Left lobe of liver (tissue), 2 donors: ENCODE results near the gene USB1. TPM values are rescaled to one million over a fixed set of nuclear protein-coding genes. Genes with fewer than 3 reads are reported as not detected.

Experiments used
- ATAC-seq: fragments of 200-7000 bp; cut with Tn5 transposase; one replicate; pipeline ENCODE4 v1.9.1; 2020; ENCODE audit warnings: mild to moderate bottlenecking, moderate library complexity
- DNase-seq: peaks from one replicate; pipeline ENCODE4 v3.0.0-alpha.2; 2020; ENCODE audit warnings: low spot score
- total RNA-seq: library from RNA; stranded (reverse); gene quantifications from one replicate; pipeline ENCODE4 v1.2.1, GENCODE V29; 2021
- donor health status: DM: no; HTN: no; CAD: no; lungs with moderate emphysema.
- donor health status: DM: no; HTN: yes; CAD: no.

USB1 gene
- total RNA-seq, 1 donor from 2014 or later = 28.4 TPM

- peak; percentile 90 for DNase-seq
These were observed 30.0 kb downstream of the USB1 start for GRCh38 chr16:58031016-58031800.

DNA sequence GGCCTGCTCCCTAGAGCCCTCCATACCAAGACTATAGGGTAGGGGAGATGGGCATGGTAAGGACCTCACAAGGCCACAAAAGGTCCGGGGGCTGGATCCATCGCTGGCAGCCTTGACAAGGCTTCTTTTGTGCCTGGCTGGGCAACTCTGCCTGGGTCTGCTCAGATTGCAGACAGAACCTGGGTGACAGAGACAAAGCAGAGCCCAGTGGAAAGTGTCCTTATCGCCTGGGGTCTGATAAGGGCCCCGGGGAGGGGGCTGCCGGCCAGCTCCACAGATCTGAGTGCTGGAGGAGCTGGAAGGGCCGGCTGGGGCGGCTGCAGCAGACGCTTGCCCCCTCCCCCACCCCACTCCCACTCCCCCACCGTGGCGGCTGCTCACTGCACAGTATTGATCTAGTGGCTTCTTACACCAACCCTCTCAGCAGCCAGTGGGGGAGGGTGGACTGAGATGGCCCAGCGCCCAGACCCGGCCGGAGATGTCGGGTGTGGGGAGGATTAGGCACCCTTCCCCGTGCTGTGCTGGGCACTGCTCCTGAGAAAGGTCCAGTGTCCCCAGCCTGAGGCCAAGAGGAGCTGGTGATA lies 31.6 kb downstream of the USB1 start:
- ATAC-seq (peak; percentile 76), DNase-seq (peak; percentile 96)

More at GRCh38 chr16:58031016-58031800, 30.0 kb downstream of the USB1 start:
- peak; percentile 29 for ATAC-seq

DNA sequence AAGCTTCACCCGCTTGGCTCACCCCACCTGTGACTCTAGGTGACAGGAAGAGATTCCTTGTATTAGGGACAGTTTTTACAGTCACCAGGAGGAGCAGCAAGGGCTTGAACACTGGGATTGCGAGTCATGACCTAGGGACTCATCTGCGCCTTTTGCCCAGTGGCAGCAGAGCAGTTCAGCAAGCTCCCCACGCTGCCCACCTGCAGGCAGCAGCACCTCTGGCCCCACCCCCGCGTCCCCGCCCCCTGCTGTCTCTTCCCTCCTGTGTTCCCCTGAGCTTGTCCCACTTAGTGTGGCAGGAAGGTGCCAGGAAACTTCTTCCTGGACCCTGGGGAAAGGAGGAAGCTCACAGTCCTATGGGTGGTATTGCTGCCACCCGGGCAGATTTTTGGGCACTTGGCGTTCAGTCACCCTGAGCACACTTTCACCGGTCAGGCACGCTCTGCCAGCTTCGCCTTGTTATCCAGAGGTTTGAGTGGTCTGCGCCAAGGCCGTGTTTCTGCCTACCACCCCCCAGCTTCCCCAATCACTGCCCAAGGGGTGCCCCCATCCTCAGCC lies 33.0 kb downstream of the USB1 start:
- ATAC-seq (no peak), DNase-seq (no peak)

DNA sequence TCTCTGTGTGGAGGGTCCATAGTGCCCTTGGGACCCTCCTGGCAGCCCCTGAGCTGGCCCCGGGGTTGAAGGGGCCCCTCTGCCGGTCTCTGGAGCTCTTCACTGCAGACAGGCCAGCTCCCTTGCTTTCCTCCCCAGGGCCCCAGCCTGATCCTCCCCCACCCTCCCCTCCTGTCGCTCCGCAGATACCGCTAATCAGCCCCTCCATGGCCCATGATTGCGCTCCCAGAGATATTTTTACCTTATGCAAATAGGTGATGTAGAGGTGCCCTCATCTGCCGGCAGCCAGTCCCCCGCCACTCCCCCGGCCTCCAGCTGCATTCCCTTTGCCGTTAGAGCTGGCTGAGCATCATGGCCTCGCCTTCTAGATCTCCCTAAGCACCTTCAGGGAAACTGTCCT lies 33.6 kb downstream of the USB1 start:
- ATAC-seq (no peak), DNase-seq (no peak)

GRCh38 chr16:58035356-58036170 lies 34.4 kb downstream of the USB1 start:
- no peak for ATAC-seq

GRCh38 chr16:58036943-58037342 lies 35.7 kb downstream of the USB1 start:
- ATAC-seq (no peak), DNase-seq (no peak)

More at GRCh38 chr16:58035356-58036170, 34.4 kb downstream of the USB1 start:
- DNase-seq = no peak

DNA sequence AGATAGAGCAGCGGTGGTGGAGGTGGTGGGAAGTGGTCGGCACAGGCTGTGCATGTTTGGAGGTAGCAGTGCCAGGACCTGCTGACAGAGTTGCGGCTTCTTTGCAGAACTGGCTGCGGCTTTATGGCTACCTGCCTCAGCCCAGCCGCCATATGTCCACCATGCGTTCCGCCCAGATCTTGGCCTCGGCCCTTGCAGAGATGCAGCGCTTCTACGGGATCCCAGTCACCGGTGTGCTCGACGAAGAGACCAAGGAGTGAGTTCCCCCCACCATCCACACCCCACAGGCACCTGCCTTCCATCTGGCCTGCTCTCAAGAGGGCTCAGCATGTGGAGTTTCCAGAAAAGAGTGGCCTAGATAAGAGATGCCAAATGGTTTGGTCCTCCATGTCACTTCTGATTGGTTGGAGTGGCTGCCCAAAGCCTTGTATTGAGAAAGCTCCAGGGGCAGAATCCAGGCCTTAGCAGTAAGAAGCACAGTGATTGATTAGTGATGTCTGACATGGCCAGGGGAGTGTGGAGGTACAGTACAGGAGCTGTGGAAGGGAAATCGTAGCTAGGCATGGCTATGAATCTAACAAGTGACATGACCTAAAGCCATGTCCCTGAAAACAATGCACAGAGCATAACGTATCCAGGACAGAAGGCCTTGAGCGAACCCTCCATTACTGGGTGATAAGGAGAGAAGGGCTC lies 36.3 kb downstream of the USB1 start:
- ATAC-seq = no peak
- no peak for DNase-seq

DNA sequence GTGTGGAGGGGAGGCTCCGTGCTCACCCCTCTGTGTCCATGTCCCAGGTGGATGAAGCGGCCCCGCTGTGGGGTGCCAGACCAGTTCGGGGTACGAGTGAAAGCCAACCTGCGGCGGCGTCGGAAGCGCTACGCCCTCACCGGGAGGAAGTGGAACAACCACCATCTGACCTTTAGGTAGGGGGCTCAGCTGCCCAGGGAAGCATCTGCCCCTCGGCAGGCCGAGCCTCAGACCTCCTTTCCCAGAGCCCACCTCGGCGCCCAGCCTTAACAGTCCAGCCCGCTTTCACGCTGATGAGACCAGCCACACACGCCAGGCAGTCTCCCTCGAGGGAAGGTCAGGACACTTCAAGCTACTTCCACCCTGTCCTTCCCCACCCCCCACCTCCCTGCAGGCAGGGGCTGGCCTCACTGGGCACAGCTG lies 37.0 kb downstream of the USB1 start:
- DNase-seq = no peak
- no peak for ATAC-seq

DNA sequence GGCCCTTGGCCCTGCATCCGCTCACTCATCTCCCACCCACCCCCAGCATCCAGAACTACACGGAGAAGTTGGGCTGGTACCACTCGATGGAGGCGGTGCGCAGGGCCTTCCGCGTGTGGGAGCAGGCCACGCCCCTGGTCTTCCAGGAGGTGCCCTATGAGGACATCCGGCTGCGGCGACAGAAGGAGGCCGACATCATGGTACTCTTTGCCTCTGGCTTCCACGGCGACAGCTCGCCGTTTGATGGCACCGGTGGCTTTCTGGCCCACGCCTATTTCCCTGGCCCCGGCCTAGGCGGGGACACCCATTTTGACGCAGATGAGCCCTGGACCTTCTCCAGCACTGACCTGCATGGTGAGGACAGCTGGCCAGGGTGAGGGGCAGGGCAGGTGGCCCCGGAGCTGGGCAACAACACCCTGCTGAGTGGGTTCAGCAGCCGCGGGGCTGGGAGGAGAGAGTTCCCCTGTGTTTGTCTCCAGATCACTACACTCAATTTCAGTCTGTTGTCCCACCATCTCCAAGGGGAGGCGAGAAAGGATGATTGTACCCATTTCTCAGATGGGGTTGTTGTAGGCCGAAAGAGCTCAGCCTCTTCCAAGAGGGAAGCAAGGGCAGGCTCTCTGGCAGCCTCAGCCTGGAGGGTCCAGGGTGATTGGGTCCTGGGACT lies 38.8 kb downstream of the USB1 start:
- ATAC-seq (no peak), DNase-seq (no peak)

- ATAC-seq (no peak), DNase-seq (no peak)
These were observed 39.3 kb downstream of the USB1 start for GRCh38 chr16:58040496-58040846.

- DNase-seq (no peak), ATAC-seq (no peak)
These were observed 39.9 kb downstream of the USB1 start for GRCh38 chr16:58040945-58041627.

GRCh38 chr16:58041628-58041955 lies 40.4 kb downstream of the USB1 start:
- no peak for ATAC-seq
- DNase-seq = no peak

DNA sequence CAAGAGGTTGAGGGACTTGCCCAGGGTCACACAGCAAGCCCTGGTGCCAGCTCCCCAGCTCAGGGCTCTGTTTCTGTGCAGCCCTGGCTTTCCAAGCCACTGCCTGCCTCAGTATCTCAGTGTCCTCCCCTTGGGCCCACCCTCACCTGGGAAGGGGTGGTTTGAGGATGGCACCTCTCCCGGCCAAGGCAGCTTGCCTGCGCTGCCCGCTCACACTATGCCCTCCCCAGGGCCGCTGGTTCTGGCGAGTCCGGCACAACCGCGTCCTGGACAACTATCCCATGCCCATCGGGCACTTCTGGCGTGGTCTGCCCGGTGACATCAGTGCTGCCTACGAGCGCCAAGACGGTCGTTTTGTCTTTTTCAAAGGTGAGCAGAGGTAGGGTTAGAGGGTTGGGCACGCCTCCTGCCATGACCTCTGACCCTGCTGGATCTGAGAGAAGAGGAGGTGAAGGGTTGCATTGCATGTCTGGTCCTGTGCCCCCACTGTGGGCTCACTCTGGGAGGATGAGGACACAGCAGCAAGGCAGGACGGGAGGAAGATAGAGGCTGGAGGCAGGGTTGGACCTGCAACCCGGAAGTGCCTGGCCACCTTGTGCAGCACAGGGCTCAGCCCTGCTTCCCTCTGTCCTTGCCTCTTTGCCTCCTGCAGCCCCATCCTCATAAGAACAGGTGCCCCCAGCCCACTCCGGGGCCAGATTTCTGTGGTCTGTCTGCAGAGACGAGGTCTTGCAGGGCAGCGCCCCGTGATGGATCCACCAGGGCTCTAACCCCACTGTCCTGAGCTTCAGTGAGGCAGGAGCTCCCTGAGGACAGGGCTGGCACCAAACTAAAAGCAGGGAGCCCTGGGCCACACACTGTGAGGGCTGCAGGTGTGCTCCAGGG lies 41.0 kb downstream of the USB1 start:
- ATAC-seq = no peak

GRCh38 chr16:58042886-58043515 lies 41.8 kb downstream of the USB1 start:
- ATAC-seq (no peak), DNase-seq (no peak)

More for the DNA sequence above, 41.0 kb downstream of the USB1 start:
- no peak for DNase-seq

DNA sequence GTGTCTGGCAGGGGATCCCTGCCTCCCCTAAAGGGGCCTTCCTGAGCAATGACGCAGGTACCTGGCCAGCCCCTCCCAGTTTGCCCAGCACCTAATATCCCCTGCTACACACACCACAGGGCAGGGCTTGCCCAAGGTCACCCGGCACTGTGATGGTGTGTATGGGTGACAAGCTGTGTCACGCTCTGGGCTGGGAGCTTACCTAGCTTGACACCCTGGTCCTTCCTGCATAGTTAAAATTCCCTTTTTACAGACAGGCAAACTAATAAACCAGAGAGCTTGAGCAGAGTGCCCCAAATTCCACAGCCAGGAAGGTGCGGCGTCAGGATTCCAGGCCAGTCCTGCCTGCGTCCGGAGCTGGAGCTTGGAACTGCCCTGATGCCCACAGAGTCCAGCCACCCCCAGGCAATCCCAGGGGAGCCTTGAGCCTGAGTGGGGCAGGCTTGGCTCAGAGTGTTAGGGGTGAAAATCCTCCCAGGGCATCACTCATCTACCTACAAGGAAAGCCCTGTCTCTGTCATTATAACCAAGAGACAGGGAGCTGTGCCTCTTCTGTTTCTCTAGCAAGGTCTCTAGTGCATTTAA lies 42.5 kb downstream of the USB1 start:
- ATAC-seq (no peak), DNase-seq (no peak)

- DNase-seq (no peak), ATAC-seq (peak; percentile 8)
These were observed 43.2 kb downstream of the USB1 start for GRCh38 chr16:58044266-58045019.

DNA sequence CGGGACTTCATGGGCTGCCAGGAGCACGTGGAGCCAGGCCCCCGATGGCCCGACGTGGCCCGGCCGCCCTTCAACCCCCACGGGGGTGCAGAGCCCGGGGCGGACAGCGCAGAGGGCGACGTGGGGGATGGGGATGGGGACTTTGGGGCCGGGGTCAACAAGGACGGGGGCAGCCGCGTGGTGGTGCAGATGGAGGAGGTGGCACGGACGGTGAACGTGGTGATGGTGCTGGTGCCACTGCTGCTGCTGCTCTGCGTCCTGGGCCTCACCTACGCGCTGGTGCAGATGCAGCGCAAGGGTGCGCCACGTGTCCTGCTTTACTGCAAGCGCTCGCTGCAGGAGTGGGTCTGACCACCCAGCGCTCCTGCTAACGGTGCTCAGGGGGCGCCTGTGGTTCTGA lies 43.9 kb downstream of the USB1 start:
- no peak for DNase-seq
- no peak for ATAC-seq
